Measurements from ENCODE around the gene DDIT3. TPM values are rescaled to one million over a fixed set of nuclear protein-coding genes. Genes with fewer than 3 reads are reported as not detected.

The DDIT3 gene
- total RNA-seq, 1 donor from 2014 or later: 22.0 TPM

DNA sequence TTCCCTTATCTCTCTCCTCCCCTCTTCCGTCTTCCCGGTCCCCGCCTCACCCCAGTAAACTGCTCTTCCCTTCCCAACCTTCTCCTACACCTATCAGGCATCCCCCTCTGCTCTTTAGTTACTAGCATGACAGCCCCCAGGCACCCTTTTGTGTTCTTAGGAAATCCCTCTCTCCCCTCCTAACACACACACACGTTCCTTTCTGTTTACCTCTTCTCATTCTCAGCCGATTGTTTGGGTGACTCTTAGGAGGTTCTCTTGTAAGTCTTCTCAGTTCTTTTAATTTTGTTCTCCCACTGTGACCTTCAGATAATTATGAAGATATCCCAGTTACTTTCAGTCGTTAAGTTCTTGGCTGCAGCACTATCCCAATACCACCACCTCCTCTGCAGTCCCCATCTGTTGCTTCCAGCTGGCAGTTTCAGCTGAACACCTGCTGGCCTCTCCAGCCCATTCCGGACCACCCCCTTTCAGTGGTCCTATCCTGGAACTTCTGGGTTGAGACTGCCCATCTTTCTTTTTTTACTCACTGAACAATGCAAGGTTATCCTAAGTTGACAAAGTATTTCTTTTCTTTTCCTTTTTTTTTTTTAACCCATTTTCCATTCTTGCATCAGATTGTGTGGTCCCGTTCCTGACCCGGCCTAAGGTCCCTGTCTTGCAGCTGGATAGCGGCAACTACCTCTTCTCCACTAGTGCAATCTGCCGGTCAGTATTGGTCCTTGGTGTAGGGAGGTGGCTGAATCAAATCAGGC, 31.7 kb downstream of the DDIT3 start:
- intact Hi-C loops (cut with micrococcal nuclease): no loop called here

- intact Hi-C loops (cut with micrococcal nuclease): loop anchor here (1.0 to 2.0 kb wide), 6 partner anchors 9 to 206 kb away; partner anchors contain the start of genes DCTN2, DDIT3, GLI1 and R3HDM2
Observed at GRCh38 chr12:57487597-57488401, 32.5 kb downstream of the DDIT3 start, which contains the start of gene MARS1. TSS of gene MARS1 (plus strand) at chr12:57488068. CDS start at chr12:57488091, 23 bp downstream.

GRCh38 chr12:57487055-57487596, 33.2 kb downstream of the DDIT3 start:
- intact Hi-C loops (cut with micrococcal nuclease): loop anchor here (1.0 to 2.0 kb wide), 6 partner anchors 9 to 206 kb away; partner anchors contain the start of genes DCTN2, DDIT3, GLI1 and R3HDM2

- intact Hi-C loops (cut with micrococcal nuclease): loop anchor here (2.0 kb wide), 1 partner anchor 55 kb away; the partner anchor contains the start of gene R3HDM2
Observed at GRCh38 chr12:57485695-57486094, 34.6 kb downstream of the DDIT3 start.

- intact Hi-C loops (cut with micrococcal nuclease): no loop called here
Observed at GRCh38 chr12:57483466-57483865, 36.8 kb downstream of the DDIT3 start.

DNA sequence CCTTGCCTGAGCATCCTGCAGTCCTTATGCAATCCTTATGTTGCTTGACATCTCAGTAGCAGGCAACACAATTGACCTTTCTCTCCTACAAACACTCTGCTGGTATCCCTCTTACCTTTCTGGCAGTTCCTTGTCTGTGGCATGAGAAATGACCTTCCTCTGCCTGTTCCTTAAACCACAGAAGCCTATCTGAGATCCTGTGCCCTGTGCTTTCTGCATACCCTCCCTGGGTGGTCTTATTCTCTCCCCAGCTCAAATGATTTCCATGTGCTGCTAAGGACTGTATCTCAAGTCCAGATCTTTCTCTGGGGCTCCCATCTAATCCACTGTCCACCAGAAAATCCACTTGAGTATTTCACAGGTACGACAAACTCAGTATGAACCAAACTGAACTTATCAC, 38.6 kb downstream of the DDIT3 start:
- intact Hi-C loops (cut with micrococcal nuclease): no loop called here

GRCh38 chr12:57479376-57480115, 40.8 kb downstream of the DDIT3 start, which contains the start of gene ARHGAP9:
TSS of gene ARHGAP9 (minus strand) at chr12:57479866. CDS start at chr12:57479406, 460 bp downstream.
- intact Hi-C loops (cut with micrococcal nuclease): loop anchor here (2.0 to 5.0 kb wide), 3 partner anchors 49 to 792 kb away; partner anchors contain the start of genes PTGES3 and R3HDM2

DNA sequence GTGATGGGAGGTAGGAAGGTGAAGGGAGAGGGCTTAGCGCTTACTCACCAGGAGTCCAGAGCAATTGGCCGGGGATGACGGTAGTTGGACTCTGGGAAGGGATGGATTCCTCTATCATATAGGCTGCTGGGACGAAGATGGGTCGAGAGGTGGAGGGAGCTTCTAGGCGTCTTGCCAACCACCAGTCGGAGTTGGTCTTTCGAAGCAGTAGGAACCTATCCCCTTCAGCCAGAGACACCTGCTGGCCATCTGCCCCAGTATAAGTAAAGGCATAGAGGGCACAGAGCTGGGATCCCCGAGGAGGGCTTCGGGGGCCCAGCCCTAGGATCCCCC, 41.3 kb downstream of the DDIT3 start:
- intact Hi-C loops (cut with micrococcal nuclease): loop anchor here (2.0 to 5.0 kb wide), 3 partner anchors 48 to 792 kb away; partner anchors contain the start of genes PTGES3 and R3HDM2

DNA sequence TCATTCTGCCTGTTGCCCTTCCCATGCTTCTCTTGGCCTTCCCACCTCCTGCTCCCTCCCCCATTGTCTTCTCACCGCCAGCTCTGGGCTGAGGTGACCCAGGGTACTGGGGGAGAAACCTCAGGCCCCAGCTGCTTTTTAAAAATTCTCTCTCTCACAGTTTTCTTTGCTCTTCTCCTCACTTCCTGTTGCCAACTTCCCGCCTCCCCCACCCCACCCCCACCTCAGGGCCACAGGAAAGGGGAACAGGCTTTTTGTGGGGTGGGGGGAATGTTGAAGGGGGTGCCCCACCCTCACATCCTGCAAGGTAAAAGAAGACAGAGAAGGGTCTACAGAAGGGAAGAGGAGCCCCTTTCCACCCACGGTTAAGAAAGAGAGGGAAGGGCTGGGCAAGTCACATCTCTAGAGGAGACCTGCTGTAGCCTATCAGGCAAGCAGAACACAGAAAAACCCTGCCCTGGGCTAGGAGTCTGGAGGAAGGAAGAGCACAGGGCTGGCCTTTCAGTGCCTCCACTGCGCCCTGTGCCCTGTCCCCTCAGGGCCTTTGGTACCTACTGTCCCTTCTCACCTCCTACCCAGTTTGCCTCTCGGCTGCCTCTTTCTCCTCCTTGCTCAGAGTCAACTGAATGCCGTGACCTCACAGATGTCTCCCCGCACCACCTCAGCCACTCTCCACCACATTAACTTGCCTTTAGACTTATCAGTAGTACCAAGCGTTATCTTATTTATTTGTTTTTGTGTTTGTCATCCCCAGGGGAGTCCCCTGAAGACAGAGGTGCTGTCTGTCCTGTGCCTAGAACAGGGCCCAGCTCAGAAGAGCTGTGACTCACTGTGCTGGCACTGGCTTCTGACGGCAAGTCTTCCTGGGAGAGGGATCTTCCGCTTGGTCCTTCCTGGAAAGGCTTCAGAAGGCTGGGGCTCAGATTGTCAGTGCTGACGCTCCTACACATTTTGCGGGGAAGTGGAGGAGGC, 42.3 kb downstream of the DDIT3 start:
- intact Hi-C loops (cut with micrococcal nuclease): loop anchor here (1.0 to 5.0 kb wide), 7 partner anchors 9 to 791 kb away; partner anchors contain the start of genes NAB2, PTGES3 and R3HDM2

DNA sequence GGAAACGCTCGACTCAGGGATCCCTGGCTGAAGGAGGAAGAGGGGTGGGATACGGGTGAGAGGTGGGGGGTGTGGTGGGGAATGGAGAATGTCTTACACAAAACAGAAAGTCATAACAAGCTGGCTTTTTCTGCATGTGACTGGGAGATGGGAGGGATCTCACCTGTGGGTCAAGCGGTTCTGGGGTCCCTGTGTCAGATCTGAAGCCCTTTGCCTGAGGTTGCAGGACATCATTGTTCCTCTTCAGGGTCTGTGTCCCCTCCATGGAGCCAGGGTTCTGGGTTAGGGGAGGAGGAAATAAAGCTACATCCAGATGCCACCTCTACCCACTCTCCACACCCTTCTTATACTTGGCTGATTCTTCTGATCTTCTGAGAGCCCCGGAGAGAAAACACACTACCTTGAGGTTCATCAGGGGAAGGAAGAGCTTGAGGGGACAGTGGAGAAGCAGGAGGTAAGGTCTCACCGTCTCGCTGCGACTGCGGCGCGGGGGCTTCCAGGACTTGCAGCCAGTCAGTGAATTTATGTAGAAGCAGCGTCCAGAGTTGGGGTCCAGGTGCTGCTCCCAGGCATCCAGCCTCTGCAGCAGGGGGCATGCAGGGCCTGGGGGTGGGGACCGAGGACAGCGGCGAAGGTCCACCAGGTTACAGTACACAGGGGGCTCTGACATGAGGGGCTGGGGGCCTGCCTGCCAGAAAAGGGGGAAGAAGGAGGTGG, 43.2 kb downstream of the DDIT3 start:
- intact Hi-C loops (cut with micrococcal nuclease): loop anchor here (1.0 to 5.0 kb wide), 7 partner anchors 18 to 790 kb away; partner anchors contain the start of genes DCTN2, GLI1, MBD6 and NAB2

- intact Hi-C loops (cut with micrococcal nuclease): loop anchor here (1.0 to 5.0 kb wide), 5 partner anchors 17 to 789 kb away; partner anchors contain the start of genes DCTN2, GLI1, MBD6 and PTGES3
Observed at GRCh38 chr12:57476162-57476992, 43.9 kb downstream of the DDIT3 start.

DNA sequence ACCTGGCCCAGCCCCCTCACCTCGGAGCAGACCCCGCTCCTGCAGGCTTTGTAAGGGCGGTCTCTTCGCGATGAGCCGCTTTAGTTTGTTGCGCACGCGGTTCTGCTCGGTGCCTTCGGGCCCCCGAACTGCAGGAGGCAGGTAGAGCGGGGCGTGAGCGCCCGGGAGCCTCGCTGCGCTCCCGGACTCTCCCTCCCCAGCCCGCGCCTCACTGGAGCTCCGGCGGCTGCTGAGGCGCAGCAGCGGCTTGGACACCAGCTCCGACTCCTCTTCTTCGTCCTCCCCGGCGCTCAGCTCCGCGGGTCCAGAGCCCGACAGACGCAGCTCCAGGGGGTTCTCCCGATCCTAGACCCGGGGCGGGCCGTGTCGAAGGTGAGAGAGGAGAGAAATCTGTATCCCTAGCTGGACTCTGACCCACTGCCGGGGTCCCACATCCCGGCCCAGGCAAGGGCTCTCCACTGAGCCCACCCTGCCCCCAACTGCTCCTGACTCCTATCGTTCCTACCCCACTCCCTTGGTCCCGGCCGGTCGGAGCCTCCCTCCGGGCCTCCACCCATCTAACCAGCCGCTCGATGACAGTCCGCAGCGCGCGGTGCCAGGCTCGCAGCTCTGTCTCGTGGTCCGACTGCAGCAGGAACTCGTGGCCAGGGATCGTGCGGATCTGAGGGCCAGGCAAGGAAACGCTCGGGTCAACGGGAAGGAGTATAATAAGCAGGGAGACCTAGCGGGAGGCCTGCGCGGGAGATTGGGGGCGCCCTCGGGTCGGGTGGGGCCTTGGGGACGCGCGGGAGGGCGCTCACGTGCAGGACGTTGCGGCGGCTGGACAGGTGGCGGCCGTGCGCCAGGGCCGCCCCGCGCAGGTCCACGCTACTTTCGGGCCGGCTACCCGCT, 44.8 kb downstream of the DDIT3 start:
- intact Hi-C loops (cut with micrococcal nuclease): loop anchor here (1.0 to 5.0 kb wide), 5 partner anchors 16 to 788 kb away; partner anchors contain the start of genes DCTN2, GLI1, MBD6 and PTGES3

DNA sequence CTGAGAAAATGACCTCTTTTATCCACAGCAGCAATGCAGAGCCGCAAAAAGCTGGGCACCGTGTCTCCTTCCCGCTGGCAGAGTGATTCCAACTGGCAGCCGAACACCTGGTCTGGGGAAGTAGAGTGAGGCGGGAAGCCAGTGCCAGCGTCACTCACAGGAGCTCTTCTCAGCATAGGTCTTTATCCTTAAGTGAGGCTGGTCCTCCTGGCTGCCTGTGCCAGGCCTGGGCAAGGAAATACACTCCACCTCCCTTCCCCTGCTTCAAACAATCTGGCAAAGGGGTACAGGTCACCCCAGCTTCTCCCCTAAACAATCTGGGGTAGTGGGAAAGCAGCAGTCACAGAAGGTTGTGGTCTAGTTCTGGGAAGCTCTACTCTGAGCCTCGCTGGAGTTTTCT, 45.5 kb downstream of the DDIT3 start:
- intact Hi-C loops (cut with micrococcal nuclease): loop anchor here (5.0 kb wide), 2 partner anchors 147 to 788 kb away; partner anchors contain the start of gene PTGES3

- intact Hi-C loops (cut with micrococcal nuclease): no loop called here
Observed at GRCh38 chr12:57474430-57474829, 45.9 kb downstream of the DDIT3 start.

DNA sequence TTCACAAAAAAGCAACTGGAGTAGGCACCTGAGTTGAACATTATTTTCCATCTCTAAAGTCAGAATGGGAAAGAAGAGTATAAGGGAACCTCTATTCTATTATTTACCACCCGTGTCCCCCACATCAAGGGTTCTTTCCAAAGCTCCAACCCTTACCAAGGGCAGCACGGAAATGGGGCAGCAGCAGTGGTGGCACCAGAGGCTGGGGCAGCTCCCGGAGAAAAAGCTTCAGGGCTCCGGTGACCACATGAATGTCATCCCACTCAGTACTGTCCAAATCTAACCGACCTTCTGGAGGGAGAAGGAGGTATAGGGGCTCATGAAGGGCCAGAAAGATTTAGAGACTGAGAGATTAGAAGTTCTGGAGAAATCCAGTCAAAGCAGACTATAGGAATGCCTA, 46.4 kb downstream of the DDIT3 start:
- intact Hi-C loops (cut with micrococcal nuclease): no loop called here

DNA sequence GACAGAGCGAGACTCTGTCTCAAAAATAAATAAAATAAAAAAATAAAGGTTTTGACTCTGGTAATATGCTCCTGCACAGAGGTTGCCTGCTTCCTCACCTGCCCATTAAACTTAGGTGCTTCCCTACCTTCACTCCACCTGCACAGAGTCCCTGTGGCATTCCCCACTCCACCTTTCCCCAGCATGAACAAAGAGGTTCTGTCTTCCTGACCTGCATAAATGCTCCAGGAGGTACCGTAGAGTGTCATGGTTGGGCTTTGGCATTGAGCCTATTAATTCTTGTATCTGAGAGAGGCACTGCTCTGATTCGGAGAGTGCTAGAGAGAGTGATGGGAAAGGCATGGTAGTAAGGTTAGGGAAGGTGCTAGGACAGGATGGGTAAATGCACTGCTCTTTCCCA, 46.9 kb downstream of the DDIT3 start:
- intact Hi-C loops (cut with micrococcal nuclease): no loop called here

DNA sequence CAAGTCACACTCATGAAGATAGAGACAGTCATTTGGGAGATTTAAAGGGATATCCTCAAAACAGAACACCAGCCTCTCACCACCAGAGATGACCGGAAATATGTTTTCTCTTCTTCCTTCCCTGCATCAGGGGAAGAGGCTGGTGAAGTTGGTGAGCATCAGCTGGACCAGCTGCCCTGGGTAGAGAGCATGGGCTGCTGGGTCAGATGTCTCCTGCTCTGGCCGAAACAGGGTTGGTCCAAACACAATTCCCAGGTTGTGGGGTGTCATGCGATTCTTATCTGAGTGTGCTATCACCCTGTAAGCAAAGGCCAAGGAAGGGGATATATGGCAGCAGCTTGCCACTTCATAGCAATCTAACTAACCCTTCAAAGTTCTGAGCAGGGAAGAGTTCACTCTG, 47.9 kb downstream of the DDIT3 start:
- intact Hi-C loops (cut with micrococcal nuclease): no loop called here

Data from T-helper 1 cell treated with Interleukin-12 subunit alpha and Interleukin-12 subunit beta and Interleukin-4 antibody, amounts not matched to agents 30 ng/mL and 1 ng/mL, for 36 hours (primary cell).